Measurements from ENCODE around the gene MRPL11. TPM values are rescaled to one million over a fixed set of nuclear protein-coding genes. Genes with fewer than 3 reads are reported as not detected.

Gene MRPL11
- total and polyA plus RNA-seq, 2 donors (not counting 1 experiment from before 2014, with no cell fraction given): 25.5 to 26.7 TPM

GRCh38 chr11:66472054-66472453, 33.4 kb upstream of the MRPL11 start:
- no peaks in the 10 kb centered on the region for H3K9me3 ChIP-seq (ENCODE audit: control extremely low read depth in 1 of 3, control insufficient read depth in 2 of 3, insufficient read depth in 1 of 3, low read length in 2 of 3)
- peaks cover 10 to 11% of the 10 kb centered on the region in 2 donors for H3K4me1 ChIP-seq (ENCODE audit: control insufficient read depth in 2 of 2, insufficient read depth in 2 of 2, low read length in 2 of 2)
- no peak overlapping the region for H3K27ac ChIP-seq (ENCODE audit: low read length in 2 of 2)
- H3K36me3 ChIP-seq (replicated peaks in 1 of 2; ENCODE audit: control extremely low read depth in 1 of 2, control insufficient read depth in 1 of 2, extremely low read depth in 1 of 2, insufficient read depth in 2 of 2, low read length in 1 of 2): no peaks in the 10 kb centered on the region
- intact Hi-C loops (cut with micrococcal nuclease): no loop called here
- CTCF ChIA-PET: interaction anchor here (0.7 kb wide), 2 partner anchors 37 to 69 kb away, joined by 3 to 4 read pairs; no protein-coding TSS in a partner anchor
- no peak for DNase-seq
- POLR2A ChIA-PET: interaction anchor here (0.6 kb wide), 1 partner anchor 53 kb away, joined by 13 read pairs; no protein-coding TSS in a partner anchor
- no peak for ATAC-seq (ENCODE audit: low read depth)
- Mint-ChIP-seq H3K4me1 (peaks cover 9% of the 10 kb centered on the region), H3K27me3 (no peaks in the 10 kb centered on the region), H3K9me3 (ENCODE audit: insufficient read depth) (no peaks in the 10 kb centered on the region), H3K27ac (no peak overlapping the region), H3K4me3 (no peak overlapping the region)
- H3K27me3 ChIP-seq (replicated peaks in 1 of 4; ENCODE audit: control extremely low read depth in 1 of 4, control insufficient read depth in 3 of 4, insufficient read depth in 4 of 4, low read length in 3 of 4): no peaks in the 10 kb centered on the region
- TF ChIP-seq EZH2 (IDR thresholded peaks at IDR 0.05; ENCODE audit: borderline replicate concordance, insufficient read depth, low read depth, low read length, poor library complexity, severe bottlenecking): no peak
- TF ChIP-seq, protein P1, sequence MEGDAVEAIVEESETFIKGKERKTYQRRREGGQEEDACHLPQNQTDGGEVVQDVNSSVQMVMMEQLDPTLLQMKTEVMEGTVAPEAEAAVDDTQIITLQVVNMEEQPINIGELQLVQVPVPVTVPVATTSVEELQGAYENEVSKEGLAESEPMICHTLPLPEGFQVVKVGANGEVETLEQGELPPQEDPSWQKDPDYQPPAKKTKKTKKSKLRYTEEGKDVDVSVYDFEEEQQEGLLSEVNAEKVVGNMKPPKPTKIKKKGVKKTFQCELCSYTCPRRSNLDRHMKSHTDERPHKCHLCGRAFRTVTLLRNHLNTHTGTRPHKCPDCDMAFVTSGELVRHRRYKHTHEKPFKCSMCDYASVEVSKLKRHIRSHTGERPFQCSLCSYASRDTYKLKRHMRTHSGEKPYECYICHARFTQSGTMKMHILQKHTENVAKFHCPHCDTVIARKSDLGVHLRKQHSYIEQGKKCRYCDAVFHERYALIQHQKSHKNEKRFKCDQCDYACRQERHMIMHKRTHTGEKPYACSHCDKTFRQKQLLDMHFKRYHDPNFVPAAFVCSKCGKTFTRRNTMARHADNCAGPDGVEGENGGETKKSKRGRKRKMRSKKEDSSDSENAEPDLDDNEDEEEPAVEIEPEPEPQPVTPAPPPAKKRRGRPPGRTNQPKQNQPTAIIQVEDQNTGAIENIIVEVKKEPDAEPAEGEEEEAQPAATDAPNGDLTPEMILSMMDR (IDR thresholded peaks at IDR 0.05): no peak
- 100% methylated on average over 7 of the region's 9 CpGs for WGBS (ENCODE audit: insufficient coverage)
- no peak overlapping the region for H3K9ac ChIP-seq (ENCODE audit: low read length)
- H2AFZ ChIP-seq (ENCODE audit: insufficient read depth, low read depth, low read length, poor library complexity, severe bottlenecking): no peak overlapping the region
- peaks cover 4% of the 10 kb centered on the region for H3K79me2 ChIP-seq (ENCODE audit: control insufficient read depth, insufficient read depth, low read length)
- no peak overlapping the region for H3K4me2 ChIP-seq (replicated peaks; ENCODE audit: low read depth, low read length, poor library complexity, severe bottlenecking)
- no peak overlapping the region for H3K4me3 ChIP-seq (ENCODE audit: control extremely low read depth in 1 of 5, extremely low read depth in 1 of 5, insufficient read depth in 1 of 5, low read depth in 2 of 5, low read length in 4 of 5)
- no peaks in the 10 kb centered on the region for H4K20me1 ChIP-seq (ENCODE audit: control insufficient read depth, insufficient read depth, low read length, poor library complexity, severe bottlenecking)

DNA sequence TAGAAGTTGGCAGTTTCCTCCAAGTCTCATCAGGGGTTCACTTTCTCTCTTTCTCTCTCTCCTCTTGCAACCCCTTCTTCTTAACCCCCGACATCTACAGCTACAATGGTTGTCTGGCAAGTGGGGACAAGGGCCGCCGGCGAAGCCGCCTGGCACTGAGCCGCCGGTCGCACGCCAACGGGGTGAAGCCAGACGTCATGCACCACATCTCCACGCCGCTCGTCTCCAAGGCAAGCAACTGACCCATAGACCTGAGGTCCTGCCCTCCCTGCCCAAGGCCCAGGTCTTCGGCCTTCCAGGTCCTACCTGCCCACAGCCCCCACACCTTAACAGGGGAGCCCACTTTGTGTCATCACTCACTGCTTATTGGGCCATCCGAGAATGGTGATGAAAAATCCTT, 32.5 kb upstream of the MRPL11 start:
- 95% methylated on average over 12 of the region's 16 CpGs for WGBS (ENCODE audit: insufficient coverage)
- H3K4me3 Mint-ChIP-seq: no peak overlapping the region
- ATAC-seq (ENCODE audit: low read depth) (no peak), DNase-seq (no peak)
- TF ChIP-seq, protein P1 (IDR thresholded peaks at IDR 0.05): no peak
- TF ChIP-seq EZH2 (IDR thresholded peaks at IDR 0.05; ENCODE audit: borderline replicate concordance, insufficient read depth, low read depth, low read length, poor library complexity, severe bottlenecking): no peak
- no peak overlapping the region for H3K4me3 ChIP-seq (ENCODE audit: control extremely low read depth in 1 of 5, extremely low read depth in 1 of 5, insufficient read depth in 1 of 5, low read depth in 2 of 5, low read length in 4 of 5)
- peaks cover 14% of the 10 kb centered on the region for H3K4me1 Mint-ChIP-seq
- H3K27ac Mint-ChIP-seq: no peak overlapping the region
- H2AFZ ChIP-seq (ENCODE audit: insufficient read depth, low read depth, low read length, poor library complexity, severe bottlenecking): no peak overlapping the region
- H3K36me3 ChIP-seq (replicated peaks in 1 of 2; ENCODE audit: control extremely low read depth in 1 of 2, control insufficient read depth in 1 of 2, extremely low read depth in 1 of 2, insufficient read depth in 2 of 2, low read length in 1 of 2): no peaks in the 10 kb centered on the region
- POLR2A ChIA-PET: interaction anchor here (0.6 kb wide), 1 partner anchor 274 kb away, joined by 4 read pairs; no protein-coding TSS in a partner anchor
- intact Hi-C loops (cut with micrococcal nuclease): no loop called here
- no peaks in the 10 kb centered on the region for H3K9me3 Mint-ChIP-seq (ENCODE audit: insufficient read depth)
- no peaks in the 10 kb centered on the region for H3K27me3 Mint-ChIP-seq
- no peaks in the 10 kb centered on the region for H4K20me1 ChIP-seq (ENCODE audit: control insufficient read depth, insufficient read depth, low read length, poor library complexity, severe bottlenecking)
- H3K79me2 ChIP-seq (ENCODE audit: control insufficient read depth, insufficient read depth, low read length): peaks cover 4% of the 10 kb centered on the region
- H3K4me1 ChIP-seq (ENCODE audit: control insufficient read depth in 2 of 2, insufficient read depth in 2 of 2, low read length in 2 of 2): peaks cover 12 to 13% of the 10 kb centered on the region in 2 donors
- no peak overlapping the region for H3K9ac ChIP-seq (ENCODE audit: low read length)
- no peak overlapping the region for H3K4me2 ChIP-seq (replicated peaks; ENCODE audit: low read depth, low read length, poor library complexity, severe bottlenecking)
- no peaks in the 10 kb centered on the region for H3K9me3 ChIP-seq (ENCODE audit: control extremely low read depth in 1 of 3, control insufficient read depth in 2 of 3, insufficient read depth in 1 of 3, low read length in 2 of 3)
- H3K27ac ChIP-seq (ENCODE audit: low read length in 2 of 2): no peak overlapping the region
- H3K27me3 ChIP-seq (replicated peaks in 1 of 4; ENCODE audit: control extremely low read depth in 1 of 4, control insufficient read depth in 3 of 4, insufficient read depth in 4 of 4, low read length in 3 of 4): no peaks in the 10 kb centered on the region
- CTCF ChIA-PET: interaction anchor here (0.7 to 5.8 kb wide), 3 partner anchors 8 to 70 kb away, joined by 3 to 41 read pairs (median 4); partner anchors contain the start of gene DPP3
